SK-N-SH (cell line): Measurements from ENCODE around the gene NRBP1.

ENCODE experiments used
- CHD2 ChIP-seq: fragments of 150-350 bp; IDR thresholded peaks from 2 replicates; pipeline ENCODE4 v1.6.1; 2018; ENCODE audit warnings: low read length; ENCODE audit not compliant: partially characterized antibody
- CTCF ChIP-seq: fragments of 200-600 bp; sonication (generic); IDR thresholded peaks from 2 replicates; pipeline ENCODE4 v1.6.1; 2017; ENCODE audit warnings: antibody characterized with exemption, mild to moderate bottlenecking, moderate library complexity
- FOXM1 ChIP-seq: IDR thresholded peaks from 2 replicates; pipeline ENCODE4 v1.4.0; 2012; ENCODE audit warnings: low read depth, mild to moderate bottlenecking
- GABPA ChIP-seq: IDR thresholded peaks from 2 replicates; pipeline ENCODE4 v1.4.0; 2012; ENCODE audit warnings: low read depth, mild to moderate bottlenecking
- MXI1 ChIP-seq: IDR thresholded peaks from 2 replicates; pipeline ENCODE4 v1.6.1; 2012; ENCODE audit warnings: mild to moderate bottlenecking, low read depth, low read length, improper control_type of control experiment
- NFIC ChIP-seq: IDR thresholded peaks from 2 replicates; pipeline ENCODE4 v1.4.0; 2012; ENCODE audit warnings: borderline replicate concordance
- POLR2AphosphoS5 ChIP-seq: IDR thresholded peaks from 2 replicates; pipeline ENCODE4 v1.6.1; 2012; ENCODE audit warnings: low read depth, low read length
- RAD21 ChIP-seq: IDR thresholded peaks from 2 replicates; pipeline ENCODE4 v1.6.1; 2012; ENCODE audit warnings: mild to moderate bottlenecking, low read length
- REST ChIP-seq: IDR thresholded peaks from 2 replicates; pipeline ENCODE4 v1.6.1; 2012; ENCODE audit warnings: mild to moderate bottlenecking, low read depth, low read length, moderate library complexity
- YY1 ChIP-seq: IDR thresholded peaks from 2 replicates; pipeline ENCODE4 v1.4.0; 2012; ENCODE audit warnings: low read depth, mild to moderate bottlenecking

GRCh38 chr2:27379836-27380625, 48.4 kb upstream of the NRBP1 start:
- TF ChIP-seq CTCF = no peak
- TF ChIP-seq REST = no peak
- TF ChIP-seq RAD21 = no peak
- no peak for TF ChIP-seq FOXM1
- TF ChIP-seq YY1 = no peak
- TF ChIP-seq POLR2AphosphoS5 = peak; percentile 57
- TF ChIP-seq NFIC = no peak
- no peak for TF ChIP-seq CHD2
- TF ChIP-seq GABPA = no peak
- TF ChIP-seq MXI1 = no peak; the same call in 1 of the 2 replicates
